Small intestine (tissue), 7 donors: ENCODE results near the gene PPP1R13B. TPM values are rescaled to one million over a fixed set of nuclear protein-coding genes. Genes with fewer than 3 reads are reported as not detected.

Source experiments
- DNase-seq, 2 donors: peaks; one replicate each; pipeline versions ENCODE4 v3.0.0 to v3.0.0-alpha.2; 2013
- FAIRE-seq: peaks from 2 replicates; lab custom pipeline; 2012; peaks lifted over from hg19 to GRCh38; lab: Jason Lieb, UNC
- H3K27ac ChIP-seq, 3 donors: one replicate each; pipeline ENCODE4 v1.5.1; 2013; ENCODE audit warnings: low read length in 2 of 3, mild to moderate bottlenecking in 2 of 3, control low read depth in 1 of 3, inconsistent platforms in 1 of 3, low read depth in 1 of 3, moderate library complexity in 1 of 3
- H3K27me3 ChIP-seq, 3 donors: one replicate each; pipeline ENCODE4 v1.6.1; 2013; ENCODE audit warnings: low read length in 3 of 3, inconsistent platforms in 1 of 3; ENCODE audit not compliant: control insufficient read depth in 3 of 3, insufficient read depth in 3 of 3
- H3K36me3 ChIP-seq, 3 donors: one replicate each; pipeline ENCODE4 v1.6.1; 2013; ENCODE audit warnings: low read length in 3 of 3, inconsistent platforms in 1 of 3, low read depth in 1 of 3, mild to moderate bottlenecking in 1 of 3, moderate library complexity in 1 of 3; ENCODE audit not compliant: control insufficient read depth in 3 of 3, insufficient read depth in 2 of 3
- H3K4me1 ChIP-seq, 3 donors: one replicate each; pipeline ENCODE4 v1.6.1; 2013; ENCODE audit warnings: low read length in 2 of 3, inconsistent platforms in 1 of 3, low read depth in 1 of 3, mild to moderate bottlenecking in 1 of 3, moderate library complexity in 1 of 3; ENCODE audit not compliant: control insufficient read depth in 3 of 3, insufficient read depth in 2 of 3
- H3K4me3 ChIP-seq, 3 donors: one replicate each; pipeline ENCODE4 v1.5.1; 2013; ENCODE audit warnings: low read length in 3 of 3, control low read depth in 1 of 3, inconsistent platforms in 1 of 3, low read depth in 1 of 3, mild to moderate bottlenecking in 1 of 3, moderate library complexity in 1 of 3
- H3K9me3 ChIP-seq, 2 donors: one replicate each; pipeline ENCODE4 v1.6.1; 2013; ENCODE audit warnings: low read depth in 1 of 2, low read length in 1 of 2; ENCODE audit not compliant: control insufficient read depth in 2 of 2, insufficient read depth in 1 of 2
- WGBS, 3 donors: extraction: QIAGEN DNeasy Blood & Tissue Kit; methylation state at CpG; one replicate each; pipeline ENCODE4 v1.1.7; 2013; 5-methylcytosine and 5-hydroxymethylcytosine counted together
- polyA plus RNA-seq, 4 donors: library from polyadenylated mRNA; stranded (reverse) in 3 of 4; unstranded in 1 of 4; fragments of 200-250 nt in 3 of 4; fragments of 120-200 nt in 1 of 4; gene quantifications; one replicate each; pipeline versions ENCODE4 v1.2.1 to v1.2.3, GENCODE V29; 2013
- donor health status: healthy with polysubstance abuse.
- donor health status: control.
- donor health status: control.
- donor health status: Bipolar disorder and iron deficiency.
- donor health status: healthy.

PPP1R13B gene
- polyA plus RNA-seq, 4 donors: 17.8 to 28.1 (median 23.3) TPM

GRCh38 chr14:103859416-103860202, 12.2 kb upstream of the PPP1R13B start:
- H3K27ac ChIP-seq: no peak overlapping the region
- H3K4me3 ChIP-seq: no peak overlapping the region
- no peaks in the 10 kb centered on the region for H3K36me3 ChIP-seq
- H3K4me1 ChIP-seq: peaks cover 0 to 15% (median 3%) of the 10 kb centered on the region in 3 donors
- H3K9me3 ChIP-seq: no peaks in the 10 kb centered on the region
- FAIRE-seq: no peak
- no peak for DNase-seq
- 73 to 89% (median 88%) methylated on average over 15 to 17 of the region's 18 CpGs for WGBS, 3 donors
- no peaks in the 10 kb centered on the region for H3K27me3 ChIP-seq

GRCh38 chr14:103858063-103858781, 10.8 kb upstream of the PPP1R13B start:
- Histone ChIP-seq H3K9me3 (no peaks in the 10 kb centered on the region), H3K27me3 (no peaks in the 10 kb centered on the region), H3K36me3 (no peaks in the 10 kb centered on the region), H3K27ac (no peak overlapping the region), H3K4me1 (peaks cover 0 to 15% (median 3%) of the 10 kb centered on the region in 3 donors), H3K4me3 (no peak overlapping the region)
- WGBS, 3 donors: 80 to 91% (median 82%) methylated on average over 13 of the region's 13 CpGs
- FAIRE-seq: no peak
- no peak for DNase-seq

GRCh38 chr14:103857256-103857655, 9.9 kb upstream of the PPP1R13B start:
- H3K4me1 ChIP-seq: peaks cover 0 to 15% (median 3%) of the 10 kb centered on the region in 3 donors
- no peak overlapping the region for H3K27ac ChIP-seq
- H3K36me3 ChIP-seq: no peaks in the 10 kb centered on the region
- DNase-seq (no peak), FAIRE-seq (no peak)
- no peak overlapping the region for H3K4me3 ChIP-seq
- no peaks in the 10 kb centered on the region for H3K9me3 ChIP-seq
- WGBS, 3 donors: 62 to 94% (median 72%) methylated on average over 5 to 6 of the region's 6 CpGs
- H3K27me3 ChIP-seq: no peaks in the 10 kb centered on the region

- WGBS, 3 donors: 67 to 78% (median 77%) methylated on average over 7 of the region's 7 CpGs
- no peak for FAIRE-seq
Measured at GRCh38 chr14:103856607-103857006, 9.2 kb upstream of the PPP1R13B start.

GRCh38 chr14:103856105-103856504, 8.7 kb upstream of the PPP1R13B start:
- DNase-seq (no peak), FAIRE-seq (no peak)
- Histone ChIP-seq H3K9me3 (no peaks in the 10 kb centered on the region), H3K36me3 (no peaks in the 10 kb centered on the region), H3K4me1 (peaks cover 0 to 15% (median 0%) of the 10 kb centered on the region in 3 donors), H3K4me3 (no peak overlapping the region), H3K27me3 (no peaks in the 10 kb centered on the region), H3K27ac (peak overlapping the region in 1 of 3 donors; percentile 32)
- 86 to 92% (median 90%) methylated on average over 8 of the region's 8 CpGs for WGBS, 3 donors

More at GRCh38 chr14:103856607-103857006, 9.2 kb upstream of the PPP1R13B start:
- Histone ChIP-seq H3K4me1 (peaks cover 0 to 15% (median 1%) of the 10 kb centered on the region in 3 donors), H3K27ac (no peak overlapping the region), H3K27me3 (no peaks in the 10 kb centered on the region), H3K9me3 (no peaks in the 10 kb centered on the region), H3K4me3 (no peak overlapping the region), H3K36me3 (no peaks in the 10 kb centered on the region)
- no peak for DNase-seq

GRCh38 chr14:103855734-103856095, 8.3 kb upstream of the PPP1R13B start:
- Histone ChIP-seq H3K4me1 (peaks cover 0 to 15% (median 0%) of the 10 kb centered on the region in 3 donors), H3K36me3 (no peaks in the 10 kb centered on the region), H3K9me3 (no peaks in the 10 kb centered on the region), H3K27me3 (no peaks in the 10 kb centered on the region), H3K27ac (peak overlapping the region in 1 of 3 donors; percentile 32), H3K4me3 (no peak overlapping the region)
- no peak for DNase-seq
- FAIRE-seq: no peak
- 56 to 64% (median 61%) methylated on average over 6 of the region's 6 CpGs for WGBS, 3 donors

- Histone ChIP-seq H3K9me3 (no peaks in the 10 kb centered on the region), H3K4me3 (no peak overlapping the region), H3K27me3 (no peaks in the 10 kb centered on the region), H3K36me3 (no peaks in the 10 kb centered on the region), H3K4me1 (peaks cover 0 to 15% (median 0%) of the 10 kb centered on the region in 3 donors), H3K27ac (peak overlapping the region in 2 of 3 donors; percentile 3 to 32)
- DNase-seq (peak in 1 of 2 donors; percentile 70), FAIRE-seq (no peak)
- WGBS, 3 donors: 33 to 50% (median 49%) methylated on average over 18 of the region's 18 CpGs
Measured at GRCh38 chr14:103854822-103855733, 7.7 kb upstream of the PPP1R13B start.
